WERI-Rb-1 (cell line): ENCODE measurements around the gene CCNB1IP1.
"Not testable (repeated sequence)": the region's sequence is repeated elsewhere in the genome, so short reads cannot be mapped to it uniquely, and the experiment has no call there.

Experiments used
- DNase-seq: peaks from one replicate; pipeline ENCODE4 v3.0.0-alpha.2; 2020
- H3K27ac ChIP-seq: fragments of 250-450 bp; sonication (Bioruptor Pico); 2 replicates; pipeline ENCODE4 v1.5.1; 2020; ENCODE audit warnings: mild to moderate bottlenecking, moderate library complexity
- H3K27me3 ChIP-seq: fragments of 250-450 bp; sonication (Bioruptor Pico); 2 replicates; pipeline ENCODE4 v1.5.1; 2021; ENCODE audit warnings: mild to moderate bottlenecking, low read depth, moderate library complexity; ENCODE audit not compliant: insufficient read depth, severe bottlenecking
- H3K36me3 ChIP-seq: fragments of 250-450 bp; sonication (Bioruptor Pico); 2 replicates; pipeline ENCODE4 v1.5.1; 2020; ENCODE audit warnings: mild to moderate bottlenecking, moderate library complexity
- H3K4me3 ChIP-seq: 2 replicates; pipeline ENCODE4 v1.5.1; 2011; ENCODE audit warnings: low read depth, mild to moderate bottlenecking, control low read depth, low read length
- H3K9me3 ChIP-seq: fragments of 250-450 bp; sonication (Bioruptor Pico); 2 replicates; pipeline ENCODE4 v1.5.1; 2021; ENCODE audit warnings: mild to moderate bottlenecking, moderate library complexity; ENCODE audit not compliant: severe bottlenecking
- CTCF ChIP-seq: IDR thresholded peaks from 2 replicates; pipeline ENCODE4 v1.5.1; 2011; ENCODE audit warnings: low read depth, mild to moderate bottlenecking, control low read depth, inconsistent platforms, low read length

Gene CCNB1IP1

GRCh38 chr14:20377171-20377570 is 44.1 kb upstream of the CCNB1IP1 start:
- no peak for DNase-seq
- H3K27me3 ChIP-seq, result no peaks in the 10 kb centered on the region
- no peak overlapping the region for H3K27ac ChIP-seq
- no peak for TF ChIP-seq CTCF
- H3K4me3 ChIP-seq, result no peak overlapping the region
- H3K36me3 ChIP-seq, result peaks cover 84% of the 10 kb centered on the region
- no peaks in the 10 kb centered on the region for H3K9me3 ChIP-seq

- Histone ChIP-seq H3K36me3 (peaks cover 84% of the 10 kb centered on the region), H3K4me3 (no peak overlapping the region), H3K27ac (no peak overlapping the region), H3K9me3 (no peaks in the 10 kb centered on the region), H3K27me3 (no peaks in the 10 kb centered on the region)
- no peak for TF ChIP-seq CTCF
- DNase-seq, result no peak
These were observed 43.1 kb upstream of the CCNB1IP1 start for GRCh38 chr14:20376071-20376588.

- TF ChIP-seq CTCF, result no peak
- no peak for DNase-seq
- H3K4me3 ChIP-seq, result no peak overlapping the region
- no peaks in the 10 kb centered on the region for H3K27me3 ChIP-seq
- no peaks in the 10 kb centered on the region for H3K9me3 ChIP-seq
- H3K27ac ChIP-seq, result no peak overlapping the region
- H3K36me3 ChIP-seq, result peaks cover 84% of the 10 kb centered on the region
These were observed 42.4 kb upstream of the CCNB1IP1 start for GRCh38 chr14:20375471-20375870.

- no peak for DNase-seq
- peaks cover 77% of the 10 kb centered on the region for H3K36me3 ChIP-seq
- no peak overlapping the region for H3K4me3 ChIP-seq
- H3K27me3 ChIP-seq, result no peaks in the 10 kb centered on the region
- H3K9me3 ChIP-seq, result no peaks in the 10 kb centered on the region
- no peak overlapping the region for H3K27ac ChIP-seq
- TF ChIP-seq CTCF, result no peak
These were observed 39.7 kb upstream of the CCNB1IP1 start for GRCh38 chr14:20372796-20373195.

GRCh38 chr14:20365928-20366327 is 32.8 kb upstream of the CCNB1IP1 start:
- no peak for DNase-seq
- TF ChIP-seq CTCF, result no peak
- Histone ChIP-seq H3K27ac (no peak overlapping the region), H3K27me3 (no peaks in the 10 kb centered on the region), H3K4me3 (no peak overlapping the region), H3K9me3 (no peaks in the 10 kb centered on the region), H3K36me3 (peaks cover 29% of the 10 kb centered on the region)

- H3K27ac ChIP-seq, H3K27me3 ChIP-seq, H3K9me3 ChIP-seq, H3K4me3 ChIP-seq, DNase-seq: not testable (repeated sequence)
- H3K36me3 ChIP-seq, result peaks cover 56% of the 10 kb centered on the region
These were observed 25.4 kb upstream of the CCNB1IP1 start for GRCh38 chr14:20358474-20358873.
